Hepatocyte (in vitro differentiated cells): ENCODE results near the gene ZNF860. TPM values are rescaled to one million over a fixed set of nuclear protein-coding genes. Genes with fewer than 3 reads are reported as not detected.

ENCODE experiments used
- DNase-seq: peaks from one replicate; pipeline ENCODE4 v3.0.0-alpha.2; 2016; ENCODE audit warnings: low spot score
- H2AFZ ChIP-seq: fragments of 200-600 bp; sonication (generic); 2 replicates; pipeline ENCODE4 v1.6.0; 2016; ENCODE audit warnings: antibody characterized with exemption, mild to moderate bottlenecking
- H3K27ac ChIP-seq: fragments of 200-600 bp; sonication (generic); 2 replicates; pipeline ENCODE4 v1.5.1; 2016; ENCODE audit warnings: mild to moderate bottlenecking
- H3K27me3 ChIP-seq: fragments of 200-600 bp; sonication (generic); 2 replicates; pipeline ENCODE4 v1.6.1; 2016
- H3K36me3 ChIP-seq: fragments of 200-600 bp; sonication (generic); replicated peaks from 2 replicates; pipeline ENCODE4 v1.5.1; 2016; ENCODE audit warnings: low read depth; ENCODE audit not compliant: insufficient read depth
- H3K4me1 ChIP-seq: fragments of 200-600 bp; sonication (generic); 2 replicates; pipeline ENCODE4 v1.5.1; 2016; ENCODE audit warnings: mild to moderate bottlenecking, moderate library complexity; ENCODE audit not compliant: insufficient read depth
- H3K4me2 ChIP-seq: fragments of 200-600 bp; sonication (generic); 2 replicates; pipeline ENCODE4 v1.6.0; 2016
- H3K4me3 ChIP-seq: fragments of 200-600 bp; sonication (generic); 2 replicates; pipeline ENCODE4 v1.5.1; 2016; ENCODE audit warnings: mild to moderate bottlenecking
- H3K79me2 ChIP-seq: fragments of 200-600 bp; sonication (generic); 2 replicates; pipeline ENCODE4 v1.6.0; 2017; ENCODE audit warnings: mild to moderate bottlenecking
- H3K9me2 ChIP-seq: fragments of 200-600 bp; sonication (generic); replicated peaks from 2 replicates; pipeline ENCODE4 v1.6.0; 2017; ENCODE audit warnings: mild to moderate bottlenecking; ENCODE audit not compliant: insufficient read depth
- H3K9me3 ChIP-seq: fragments of 200-600 bp; sonication (generic); 2 replicates; pipeline ENCODE4 v1.5.1; 2016; ENCODE audit warnings: low read depth, mild to moderate bottlenecking
- H4K20me1 ChIP-seq: fragments of 200-600 bp; sonication (generic); 2 replicates; pipeline ENCODE4 v1.6.0; 2016; ENCODE audit warnings: mild to moderate bottlenecking; ENCODE audit not compliant: insufficient read depth, poor library complexity, severe bottlenecking
- EZH2 ChIP-seq: fragments of 200-600 bp; sonication (generic); IDR thresholded peaks from 2 replicates; pipeline ENCODE4 v1.6.1; 2016; ENCODE audit warnings: antibody characterized with exemption, mild to moderate bottlenecking, borderline replicate concordance
- EZH2phosphoT487 ChIP-seq: fragments of 200-600 bp; sonication (generic); IDR thresholded peaks from one replicate; pipeline ENCODE4 v1.6.1; 2018; ENCODE audit warnings: antibody characterized with exemption, mild to moderate bottlenecking, low read depth, moderate library complexity; ENCODE audit not compliant: unreplicated experiment, severe bottlenecking
- WGBS: methylation state at CpG from one replicate; pipeline ENCODE4 v1.1.6; 2016; ENCODE audit warnings: low lambda C conversion rate; ENCODE audit errors: missing lambda C conversion rate; 5-methylcytosine and 5-hydroxymethylcytosine counted together
- polyA plus RNA-seq: library from polyadenylated mRNA; unstranded; fragments of >200 nt; fragmentation: Nextera tagmentation; extraction: Ambion mirVana; gene quantifications from 2 replicates; pipeline ENCODE4 v1.2.1, GENCODE V29; 2016
- total RNA-seq: library from RNA; depleted of rRNA; stranded (reverse); fragments of >200 nt; gene quantifications from 2 replicates; pipeline ENCODE4 v1.2.3, GENCODE V29; 2014
- TF ChIP-seq, protein P1 (sequence below): fragments of 200-600 bp; sonication (generic); IDR thresholded peaks from 2 replicates; pipeline ENCODE4 v1.5.1; 2016; ENCODE audit warnings: antibody characterized with exemption, mild to moderate bottlenecking; ENCODE audit not compliant: poor library complexity

The ZNF860 gene
- total and polyA plus RNA-seq, 2 experiments from 2014 or later: 0.80 to 1.3 TPM

DNA sequence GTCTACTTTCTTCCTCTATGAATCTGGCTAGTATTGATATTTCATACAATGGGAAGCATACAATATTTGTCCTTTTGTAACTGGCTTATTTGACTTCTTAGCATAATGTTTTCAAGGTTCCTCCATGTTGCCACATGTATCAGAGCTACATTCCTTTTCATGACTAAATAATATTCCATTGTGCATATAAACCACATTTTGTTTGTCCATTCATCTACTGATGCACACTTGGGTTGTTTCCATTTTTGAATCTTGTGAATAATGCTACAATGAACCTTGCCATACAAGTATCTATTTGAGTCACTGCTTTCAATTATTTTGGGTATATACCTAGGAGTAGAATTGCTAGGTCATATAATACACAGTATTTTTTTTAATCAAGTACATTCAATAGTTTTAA is 38.5 kb upstream of the ZNF860 start:
- Histone ChIP-seq H3K4me1 (peaks cover 9% of the 10 kb centered on the region), H4K20me1 (no peaks in the 10 kb centered on the region), H3K27me3 (no peaks in the 10 kb centered on the region), H3K79me2 (peaks cover 76% of the 10 kb centered on the region), H3K4me2 (no peak overlapping the region), H3K4me3 (no peak overlapping the region), H3K27ac (no peak overlapping the region), H3K36me3 (no peaks in the 10 kb centered on the region), H3K9me2 (no peaks in the 10 kb centered on the region), H3K9me3 (no peaks in the 10 kb centered on the region), H2AFZ (no peak overlapping the region)
- TF ChIP-seq, protein P1, sequence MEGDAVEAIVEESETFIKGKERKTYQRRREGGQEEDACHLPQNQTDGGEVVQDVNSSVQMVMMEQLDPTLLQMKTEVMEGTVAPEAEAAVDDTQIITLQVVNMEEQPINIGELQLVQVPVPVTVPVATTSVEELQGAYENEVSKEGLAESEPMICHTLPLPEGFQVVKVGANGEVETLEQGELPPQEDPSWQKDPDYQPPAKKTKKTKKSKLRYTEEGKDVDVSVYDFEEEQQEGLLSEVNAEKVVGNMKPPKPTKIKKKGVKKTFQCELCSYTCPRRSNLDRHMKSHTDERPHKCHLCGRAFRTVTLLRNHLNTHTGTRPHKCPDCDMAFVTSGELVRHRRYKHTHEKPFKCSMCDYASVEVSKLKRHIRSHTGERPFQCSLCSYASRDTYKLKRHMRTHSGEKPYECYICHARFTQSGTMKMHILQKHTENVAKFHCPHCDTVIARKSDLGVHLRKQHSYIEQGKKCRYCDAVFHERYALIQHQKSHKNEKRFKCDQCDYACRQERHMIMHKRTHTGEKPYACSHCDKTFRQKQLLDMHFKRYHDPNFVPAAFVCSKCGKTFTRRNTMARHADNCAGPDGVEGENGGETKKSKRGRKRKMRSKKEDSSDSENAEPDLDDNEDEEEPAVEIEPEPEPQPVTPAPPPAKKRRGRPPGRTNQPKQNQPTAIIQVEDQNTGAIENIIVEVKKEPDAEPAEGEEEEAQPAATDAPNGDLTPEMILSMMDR: no peak
- TF ChIP-seq EZH2phosphoT487 (no peak), EZH2 (no peak)
- DNase-seq: no peak

- peaks cover 74% of the 10 kb centered on the region for H3K79me2 ChIP-seq
These were observed 35.9 kb upstream of the ZNF860 start for GRCh38 chr3:31945738-31946052.

GRCh38 chr3:31946484-31947081 is 35.0 kb upstream of the ZNF860 start:
- H3K27ac ChIP-seq: no peak overlapping the region
- peaks cover 74% of the 10 kb centered on the region for H3K79me2 ChIP-seq

More at GRCh38 chr3:31945738-31946052, 35.9 kb upstream of the ZNF860 start:
- H3K9me2 ChIP-seq: no peaks in the 10 kb centered on the region
- no peaks in the 10 kb centered on the region for H4K20me1 ChIP-seq
- TF ChIP-seq EZH2phosphoT487 (no peak), EZH2 (no peak)
- TF ChIP-seq, protein P1: no peak
- peaks cover 9% of the 10 kb centered on the region for H3K4me1 ChIP-seq
- H3K36me3 ChIP-seq: no peaks in the 10 kb centered on the region
- H3K9me3 ChIP-seq: no peaks in the 10 kb centered on the region
- H2AFZ ChIP-seq: no peak overlapping the region
- H3K27ac ChIP-seq: no peak overlapping the region
- H3K27me3 ChIP-seq: no peaks in the 10 kb centered on the region
- H3K4me2 ChIP-seq: no peak overlapping the region
- 91% methylated on average over 3 of the region's 3 CpGs for WGBS
- no peak overlapping the region for H3K4me3 ChIP-seq
- DNase-seq: no peak

More at GRCh38 chr3:31946484-31947081, 35.0 kb upstream of the ZNF860 start:
- Histone ChIP-seq H3K36me3 (no peaks in the 10 kb centered on the region), H3K9me2 (no peaks in the 10 kb centered on the region), H2AFZ (no peak overlapping the region), H4K20me1 (no peaks in the 10 kb centered on the region), H3K4me3 (no peak overlapping the region), H3K4me2 (no peak overlapping the region), H3K27me3 (no peaks in the 10 kb centered on the region), H3K9me3 (no peaks in the 10 kb centered on the region), H3K4me1 (peaks cover 5% of the 10 kb centered on the region)
- TF ChIP-seq EZH2 (no peak), EZH2phosphoT487 (no peak)
- TF ChIP-seq, protein P1: no peak
- no peak for DNase-seq
- 88% methylated on average over 10 of the region's 10 CpGs for WGBS
